Activated T-cell treated with anti-CD3 and anti-CD28 coated beads for 48 hours (primary cell): Measurements from ENCODE around the gene DDR1.
A peak's percentile ranks its signal among the peaks of the same experiment; 100 is the strongest.
"Not testable (repeated sequence)": the region's sequence is repeated elsewhere in the genome, so short reads cannot be mapped to it uniquely, and the experiment has no call there.

Experiments
- DNase-seq: peaks from one replicate; pipeline ENCODE4 v3.0.0-alpha.2; 2020; ENCODE audit warnings: low read depth

Gene DDR1

GRCh38 chr6:30883685-30884520 lies at the start of gene DDR1:
DDR1 (plus strand) TSS chr6:30884519; CDS start chr6:30888730, 4,211 bp downstream.
- peak; percentile 45 for DNase-seq

GRCh38 chr6:30834646-30835045 lies 49.7 kb upstream of the DDR1 start:
- no peak for DNase-seq

- no peak for DNase-seq
Observed at GRCh38 chr6:30835576-30835975, 48.7 kb upstream of the DDR1 start.

DNA sequence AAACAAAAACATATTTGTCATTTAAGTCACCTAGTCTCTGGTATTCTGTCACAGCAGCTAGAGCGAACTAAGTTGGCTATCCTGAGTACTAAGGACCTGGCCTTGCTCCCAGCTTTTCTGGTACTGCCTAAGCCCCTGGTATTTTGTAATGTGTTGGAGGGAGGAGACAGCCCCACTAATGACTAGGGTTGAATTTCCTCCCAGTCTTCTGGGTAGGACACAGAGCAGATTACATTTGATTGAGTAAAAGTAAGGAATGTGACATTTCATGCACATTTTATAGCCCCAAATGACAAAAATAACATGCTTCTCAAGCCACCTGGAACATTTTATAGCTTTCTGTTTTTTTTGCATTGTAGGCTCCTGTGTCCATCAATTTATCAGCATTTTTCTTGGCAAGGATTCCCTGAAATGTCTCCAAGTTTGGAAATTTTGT lies 47.9 kb upstream of the DDR1 start:
- DNase-seq, result no peak

DNA sequence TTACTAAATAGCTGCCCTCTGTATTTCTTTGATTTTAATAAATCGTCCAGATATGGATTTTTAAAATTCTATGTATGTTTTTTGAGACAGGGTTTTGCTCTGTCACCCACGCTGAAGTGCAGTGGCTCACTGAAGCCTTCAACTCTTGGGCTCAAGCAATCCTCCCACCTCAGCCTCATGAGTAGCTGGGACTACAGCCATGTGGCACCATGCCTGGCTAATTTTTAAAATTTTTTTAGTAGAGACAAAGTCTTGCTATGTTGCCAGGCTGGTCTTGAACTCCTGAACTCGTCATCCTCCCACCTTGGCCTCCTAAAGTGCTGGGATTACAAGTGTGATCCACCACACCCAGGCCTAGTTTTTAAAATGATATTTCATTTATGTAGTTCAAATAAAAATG lies 47.4 kb upstream of the DDR1 start:
- DNase-seq, result no peak

DNA sequence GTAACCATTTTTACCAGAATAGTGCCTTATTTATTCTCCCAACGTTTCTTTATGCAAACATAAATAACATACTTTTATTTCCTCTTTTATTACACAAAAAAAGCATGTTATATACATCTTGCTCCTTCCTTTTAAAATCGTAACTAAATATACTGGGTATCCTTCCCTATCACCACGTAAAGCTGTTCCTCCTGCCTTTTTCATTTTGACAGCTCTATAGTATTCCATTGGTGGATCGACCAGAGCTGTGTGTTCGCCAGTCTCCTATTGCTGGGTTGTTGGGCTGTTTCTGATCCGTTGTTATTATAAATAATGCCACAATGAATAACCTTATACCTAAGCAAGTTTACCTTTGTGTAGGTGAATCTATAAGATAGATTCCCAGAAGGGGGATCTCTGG lies 46.9 kb upstream of the DDR1 start:
- no peak for DNase-seq

DNA sequence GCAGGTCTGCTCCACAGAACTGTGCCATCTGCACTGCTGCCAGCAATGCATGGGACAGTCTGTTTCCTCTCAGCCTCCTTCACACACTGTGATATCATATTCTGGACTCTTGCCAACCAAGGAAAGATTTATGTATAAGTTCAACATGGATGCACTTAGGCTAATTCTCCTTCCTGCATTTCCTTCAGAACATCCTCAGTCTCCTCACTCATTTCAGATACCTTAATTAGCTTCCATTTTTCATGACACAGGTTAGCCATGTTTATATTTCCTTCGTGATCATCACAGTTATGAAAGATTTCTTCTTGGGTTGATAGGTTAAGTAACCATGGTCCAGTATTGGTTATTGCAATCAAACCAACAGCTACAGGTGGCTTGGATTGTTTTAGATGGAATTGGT lies 46.4 kb upstream of the DDR1 start:
- DNase-seq, result no peak

DNA sequence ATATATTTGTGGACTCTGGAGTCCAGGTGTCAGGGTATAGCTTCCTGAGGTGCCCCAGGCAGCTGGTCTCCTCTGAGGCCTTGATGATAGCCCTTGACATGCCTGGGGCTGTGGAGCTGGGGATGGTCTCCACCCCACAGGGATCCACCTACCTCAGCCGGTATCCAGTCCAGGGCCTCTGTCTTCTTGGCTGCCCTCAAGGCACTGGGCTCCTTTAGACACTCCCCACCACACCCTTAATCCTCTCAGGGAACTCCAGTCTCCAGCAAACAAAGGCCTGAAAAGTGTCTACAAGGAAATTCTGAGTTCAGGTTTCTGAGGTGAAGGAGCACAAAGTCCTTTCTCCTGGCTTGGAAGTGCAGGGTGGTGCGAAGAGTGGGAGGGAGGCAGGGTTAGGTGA lies 44.6 kb upstream of the DDR1 start:
- DNase-seq, result no peak

- DNase-seq, result no peak
Observed at GRCh38 chr6:30840084-30840934, 44.0 kb upstream of the DDR1 start.

GRCh38 chr6:30840935-30841643 lies 43.2 kb upstream of the DDR1 start:
- DNase-seq, result no peak

- no peak for DNase-seq
Observed at GRCh38 chr6:30841644-30842504, 42.4 kb upstream of the DDR1 start.

DNA sequence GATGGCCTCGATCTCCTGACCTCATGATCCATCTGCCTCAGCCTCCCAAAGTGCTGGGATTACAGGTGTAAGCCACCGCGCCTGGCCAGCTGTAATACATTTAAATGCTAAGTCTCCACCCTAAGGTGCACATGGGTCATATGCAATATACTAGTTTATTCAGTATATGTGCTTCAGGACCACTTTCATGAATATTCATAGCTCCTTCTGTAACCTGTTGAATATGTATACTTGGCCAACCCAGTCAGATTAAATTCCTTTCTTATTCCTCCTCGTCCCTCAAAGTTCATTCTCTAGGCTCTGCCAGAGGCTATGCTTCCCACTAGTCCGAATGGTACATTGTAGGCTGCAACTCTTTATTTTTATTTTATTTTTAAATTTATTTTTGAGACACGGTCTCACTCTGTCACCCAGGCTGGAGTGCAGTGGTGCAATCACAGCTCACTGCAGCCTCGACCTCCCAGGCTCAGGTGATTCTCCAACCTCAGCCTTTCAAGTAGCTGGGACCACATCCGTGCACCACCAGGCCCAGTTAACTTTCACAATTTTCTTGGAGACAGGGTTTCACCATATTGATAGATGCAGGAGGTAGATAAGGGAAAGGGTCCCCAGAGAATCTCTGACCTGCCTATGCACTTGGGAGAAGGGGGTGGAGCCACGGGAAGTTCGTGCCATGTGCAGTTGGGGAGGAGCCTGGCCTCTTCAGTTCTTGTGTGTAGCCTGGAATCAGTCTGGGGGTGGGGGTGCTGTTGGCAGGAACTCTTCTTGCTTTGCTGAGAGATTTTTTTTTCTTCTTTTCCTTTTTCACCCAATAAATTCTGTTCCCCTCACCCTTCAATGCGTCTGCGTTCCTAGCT lies 41.3 kb upstream of the DDR1 start:
- DNase-seq, result no peak

GRCh38 chr6:30843611-30843998 lies 40.7 kb upstream of the DDR1 start:
- no peak for DNase-seq

GRCh38 chr6:30844118-30844535 lies 40.2 kb upstream of the DDR1 start:
- DNase-seq, result no peak

GRCh38 chr6:30845183-30845582 lies 39.1 kb upstream of the DDR1 start:
- DNase-seq, result no peak

- no peak for DNase-seq
Observed at GRCh38 chr6:30847421-30847970, 36.8 kb upstream of the DDR1 start.

GRCh38 chr6:30847971-30848436 lies 36.3 kb upstream of the DDR1 start:
- DNase-seq, result no peak

- DNase-seq, result no peak
Observed at GRCh38 chr6:30849903-30850651, 34.2 kb upstream of the DDR1 start.

DNA sequence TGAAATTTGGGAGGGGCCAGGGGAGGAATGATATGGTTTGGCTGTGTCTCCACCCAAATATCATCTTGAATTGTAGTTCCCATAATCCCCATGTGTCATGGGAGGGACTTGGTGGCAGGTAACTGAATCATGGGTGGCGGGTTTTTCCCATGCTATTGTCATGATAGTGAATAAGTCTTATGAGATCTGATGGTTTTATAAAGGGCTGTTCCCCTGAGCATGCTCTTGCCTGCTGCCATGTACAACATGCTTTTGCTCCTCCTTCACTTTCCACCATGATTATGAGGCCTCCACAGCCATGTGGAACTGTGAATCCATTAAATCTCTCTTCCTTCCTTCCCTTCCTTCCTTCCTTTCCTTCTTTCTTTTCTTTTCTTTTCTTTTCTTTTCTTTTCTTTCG lies 31.9 kb upstream of the DDR1 start:
- DNase-seq, result not testable (repeated sequence)
